GM21825 (cell line): ENCODE data around the gene FN3KRP.

Source experiments
- ATAC-seq: cut with Tn5 transposase; IDR thresholded peaks from one replicate; pipeline ENCODE4 v1.9.1; 2021; ENCODE audit warnings: mild to moderate bottlenecking, moderate library complexity; ENCODE audit not compliant: unreplicated experiment

The FN3KRP gene

DNA sequence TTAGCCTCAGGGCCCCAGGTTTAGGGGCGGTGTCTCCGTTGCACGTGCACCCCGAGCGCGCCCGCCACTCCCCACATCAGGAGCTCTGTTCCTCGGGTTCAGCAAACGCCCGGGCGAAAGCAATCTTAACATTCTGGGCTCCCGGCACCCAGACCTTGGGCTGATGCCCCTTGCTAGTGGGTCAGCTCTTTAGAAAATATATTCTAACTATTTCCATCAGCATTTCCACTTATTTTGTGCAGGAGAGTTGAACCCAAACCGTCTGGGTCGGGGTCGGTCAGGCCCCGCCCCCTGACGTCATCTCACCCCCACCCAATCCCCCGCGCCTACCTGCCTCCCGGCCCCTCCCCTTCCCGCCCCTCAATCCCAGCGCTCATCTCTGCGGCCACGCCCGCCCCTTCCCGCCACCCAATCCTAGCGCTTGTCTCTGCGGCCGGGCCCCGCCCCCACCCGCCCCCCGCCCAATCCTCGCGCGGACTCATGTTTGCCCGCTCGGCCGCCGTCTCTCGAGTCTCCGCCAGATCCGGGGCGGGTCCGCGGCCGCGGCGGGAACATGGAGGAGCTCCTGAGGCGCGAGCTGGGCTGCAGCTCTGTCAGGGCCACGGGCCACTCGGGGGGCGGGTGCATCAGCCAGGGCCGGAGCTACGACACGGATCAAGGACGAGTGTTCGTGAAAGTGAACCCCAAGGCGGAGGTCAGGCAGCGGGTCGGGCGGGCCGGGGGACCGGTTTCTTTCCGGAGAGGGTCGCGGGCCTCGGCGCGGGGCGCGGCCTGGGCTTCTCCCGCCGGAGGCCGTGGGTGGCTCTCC is at the start of gene FN3KRP:
Gene FN3KRP (plus strand): TSS at position 504 of the 808 bp plus-strand sequence. CDS start 50 bp downstream, at position 554.
- ATAC-seq = peak; percentile 60

DNA sequence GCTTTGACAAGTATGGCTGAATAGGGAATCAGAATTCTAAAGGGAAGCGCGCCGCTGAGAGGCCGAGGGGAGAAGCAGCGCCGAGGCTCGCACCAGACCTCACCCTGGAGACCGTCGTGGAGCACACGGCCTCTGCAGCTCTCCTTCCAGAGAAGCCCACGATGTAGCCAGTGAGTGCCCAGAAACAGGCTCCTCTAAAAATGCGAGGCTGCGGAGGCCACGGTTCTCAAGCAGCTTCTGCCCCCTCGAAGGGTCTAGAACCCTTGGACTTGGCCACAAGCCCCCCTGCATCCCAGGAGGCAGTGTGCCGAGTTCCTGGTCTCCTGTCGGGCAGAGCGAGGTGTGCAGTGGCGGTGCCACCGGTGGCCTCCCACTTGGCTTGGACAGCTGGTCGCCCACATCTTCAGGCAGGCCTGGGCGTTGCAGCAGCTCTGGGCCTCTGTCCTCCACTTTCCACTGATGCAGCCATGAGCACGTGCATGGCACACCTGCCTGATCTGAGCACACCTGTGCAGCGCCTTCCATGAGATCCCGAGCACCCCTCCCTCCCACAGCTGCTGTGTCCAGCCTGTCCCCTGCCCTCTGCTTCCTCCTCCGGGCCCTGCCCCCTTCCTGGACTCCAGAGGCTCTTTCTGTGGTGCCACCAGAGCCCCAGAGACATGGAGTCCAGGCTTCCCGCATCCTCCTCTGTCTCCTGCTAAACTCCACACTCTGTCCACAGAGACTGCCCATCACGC is 49.4 kb upstream of the FN3KRP start:
- ATAC-seq = no peak

DNA sequence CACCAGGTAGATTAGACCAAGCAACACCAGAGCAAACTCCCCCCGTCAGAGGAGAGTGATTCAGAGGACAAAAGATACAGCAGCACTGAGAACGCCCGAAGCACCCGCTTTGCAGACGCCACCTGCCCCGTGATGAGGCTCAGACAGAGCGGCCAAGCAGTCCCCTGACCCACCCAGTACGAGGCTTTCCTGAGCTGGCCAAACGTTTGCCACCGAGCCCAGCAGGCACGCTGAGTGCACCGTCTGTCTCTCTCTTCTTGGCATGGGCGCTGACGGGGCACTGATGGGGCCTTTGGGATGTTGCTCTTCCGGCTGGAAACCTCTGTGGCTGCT is 48.9 kb upstream of the FN3KRP start:
- ATAC-seq = no peak

DNA sequence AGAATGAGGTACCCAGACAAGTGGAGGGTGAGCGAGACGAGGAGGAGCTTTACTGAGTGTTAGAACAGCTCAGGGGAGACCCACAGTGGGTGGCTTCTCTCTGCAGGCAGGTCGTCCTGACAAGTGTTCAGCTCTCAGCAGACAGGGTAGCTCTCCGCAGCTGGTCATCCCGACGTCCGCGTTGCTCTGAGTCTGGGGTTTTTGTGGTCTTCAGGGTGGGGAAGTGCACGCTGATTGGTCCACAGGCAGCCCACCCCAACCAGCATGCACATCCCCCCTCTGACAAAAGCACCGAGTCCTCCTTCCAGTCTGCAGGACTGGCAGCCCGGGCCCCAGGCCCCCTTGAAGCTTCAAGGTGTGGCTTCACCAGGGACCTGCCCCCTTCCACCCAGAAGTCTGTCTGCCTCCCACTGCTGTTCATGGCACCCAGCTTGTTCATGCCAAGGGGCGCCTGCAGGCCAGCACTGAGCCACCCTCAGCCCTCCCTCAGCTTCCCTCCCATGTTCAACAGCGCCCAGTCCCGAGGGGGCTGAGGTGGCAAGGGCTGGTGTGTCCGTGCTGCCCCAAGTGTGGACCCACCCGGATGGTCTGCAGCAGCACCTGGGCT is 48.4 kb upstream of the FN3KRP start:
- no peak for ATAC-seq

GRCh38 chr17:82668631-82669099 is 47.8 kb upstream of the FN3KRP start:
- no peak for ATAC-seq

GRCh38 chr17:82670661-82671450 is 45.6 kb upstream of the FN3KRP start:
- ATAC-seq = no peak

DNA sequence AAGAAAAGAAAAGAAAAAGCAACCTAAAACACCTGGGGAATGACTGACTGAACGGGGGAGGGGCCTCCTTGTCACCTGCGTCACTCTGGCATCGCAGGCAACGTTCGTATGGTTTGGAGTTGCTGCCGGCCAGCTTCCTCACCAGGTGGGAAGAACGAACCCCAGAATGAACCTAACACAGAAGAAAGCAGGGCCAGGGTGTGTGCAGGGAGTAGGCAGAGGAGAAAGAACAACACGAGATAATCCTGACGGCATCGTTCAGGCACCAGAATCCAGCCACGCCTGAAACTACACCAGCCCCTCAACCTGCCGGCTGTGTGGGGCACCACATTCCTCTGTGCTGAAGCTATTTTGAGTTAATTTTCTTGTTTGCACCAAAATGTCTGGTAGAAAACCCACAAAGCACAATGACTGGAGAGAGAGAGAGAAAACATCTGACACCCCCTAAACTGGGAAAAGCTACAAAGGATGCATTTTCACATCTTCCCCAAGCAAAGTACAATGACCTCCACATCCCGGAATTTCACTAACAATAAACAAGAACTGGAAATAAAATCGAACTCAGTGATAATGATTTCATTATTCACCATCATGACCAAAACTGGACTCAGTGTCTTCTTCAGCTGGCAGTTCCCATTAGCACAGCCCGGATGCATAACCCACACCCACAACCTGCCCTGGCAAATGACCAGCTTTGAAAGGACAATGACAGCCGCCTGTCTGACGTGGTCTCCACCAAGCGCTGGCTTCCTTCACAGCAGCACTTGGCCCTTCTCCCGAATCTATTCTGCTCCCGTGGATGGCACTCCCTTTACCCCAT is 41.6 kb upstream of the FN3KRP start:
- no peak for ATAC-seq

GRCh38 chr17:82675476-82676245 is 40.8 kb upstream of the FN3KRP start:
- ATAC-seq = no peak

GRCh38 chr17:82677353-82677925 is 39.1 kb upstream of the FN3KRP start:
- no peak for ATAC-seq

- ATAC-seq = no peak
Observed at GRCh38 chr17:82678265-82678891, 38.1 kb upstream of the FN3KRP start.

GRCh38 chr17:82679586-82680465 is 36.7 kb upstream of the FN3KRP start:
- no peak for ATAC-seq

GRCh38 chr17:82681547-82681946 is 35.0 kb upstream of the FN3KRP start:
- no peak for ATAC-seq

GRCh38 chr17:82683534-82683933 is 33.0 kb upstream of the FN3KRP start:
- no peak for ATAC-seq

DNA sequence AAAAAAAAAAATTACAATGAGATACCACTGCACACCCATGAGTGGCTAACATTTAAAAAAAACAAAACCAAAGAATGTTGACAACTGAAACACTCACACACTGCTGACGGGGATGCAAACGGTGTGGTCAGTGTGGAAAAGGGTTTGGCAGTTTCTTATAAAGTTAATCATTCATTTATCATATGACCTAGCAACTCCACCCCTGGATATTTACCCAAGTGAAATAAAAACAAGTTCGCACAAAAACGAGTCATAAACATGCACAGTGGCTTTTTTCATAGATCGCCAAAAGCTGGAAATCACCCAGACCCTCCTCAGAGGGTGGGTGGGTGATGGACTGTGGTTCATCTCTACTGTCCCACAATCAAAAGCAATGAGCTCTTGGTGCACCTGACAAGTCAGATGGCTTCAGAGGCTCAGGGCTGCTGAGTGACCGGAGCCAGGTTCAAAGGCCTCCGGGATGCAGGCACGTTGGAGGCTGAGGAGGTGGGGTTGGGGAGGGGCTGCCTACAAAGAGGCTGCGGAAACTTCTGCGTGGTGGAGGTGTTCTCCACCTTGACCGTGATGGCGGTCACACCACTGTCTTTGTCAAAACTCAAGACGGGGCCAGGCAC is 32.2 kb upstream of the FN3KRP start:
- ATAC-seq = no peak

GRCh38 chr17:82685291-82685690 is 31.2 kb upstream of the FN3KRP start:
- ATAC-seq = no peak

GRCh38 chr17:82686366-82687324 is 29.9 kb upstream of the FN3KRP start:
- no peak for ATAC-seq
